H9 (cell line): ENCODE data around the gene NAA30. TPM values are rescaled to one million over a fixed set of nuclear protein-coding genes. Genes with fewer than 3 reads are reported as not detected.

Experiments
- DNase-seq: peaks from one replicate; pipeline ENCODE4 v3.0.0-alpha.2; 2017
- H2AFZ ChIP-seq: one replicate; pipeline ENCODE4 v1.6.1; 2013; ENCODE audit warnings: mild to moderate bottlenecking, low read length, control low read depth, moderate library complexity
- H2AK5ac ChIP-seq: 2 replicates; pipeline ENCODE4 v1.6.1; 2013; ENCODE audit warnings: low read length, control low read depth, mixed read lengths; ENCODE audit not compliant: insufficient read length
- H2BK120ac ChIP-seq: one replicate; pipeline ENCODE4 v1.6.1; 2013; ENCODE audit warnings: low read depth, mild to moderate bottlenecking, low read length, control low read depth, inconsistent platforms; ENCODE audit not compliant: poor library complexity, severe bottlenecking
- H2BK12ac ChIP-seq: 2 replicates; pipeline ENCODE4 v1.6.1; 2013; ENCODE audit warnings: low read length, control low read depth, mixed read lengths, low read depth; ENCODE audit not compliant: insufficient read length
- H2BK15ac ChIP-seq: 2 replicates; pipeline ENCODE4 v1.6.1; 2013; ENCODE audit warnings: low read depth, low read length, control low read depth
- H2BK20ac ChIP-seq: one replicate; pipeline ENCODE4 v1.6.1; 2013; ENCODE audit warnings: low read depth, mild to moderate bottlenecking, low read length, control low read depth, inconsistent platforms; ENCODE audit not compliant: poor library complexity, severe bottlenecking
- H2BK5ac ChIP-seq: 2 replicates; pipeline ENCODE4 v1.6.1; 2013; ENCODE audit warnings: low read length, control low read depth, mixed read lengths; ENCODE audit not compliant: insufficient read length
- H3K14ac ChIP-seq: 2 replicates; pipeline ENCODE4 v1.6.1; 2013; ENCODE audit warnings: low read length, control low read depth; ENCODE audit not compliant: insufficient read depth
- H3K18ac ChIP-seq: 2 replicates; pipeline ENCODE4 v1.6.1; 2013; ENCODE audit warnings: low read depth, mild to moderate bottlenecking, mixed read lengths, low read length, control low read depth; ENCODE audit not compliant: insufficient read length
- H3K23ac ChIP-seq: 2 replicates; pipeline ENCODE4 v1.6.1; 2013; ENCODE audit warnings: low read length, control low read depth, mixed read lengths, low read depth; ENCODE audit not compliant: insufficient read length
- H3K23me2 ChIP-seq: 2 replicates; pipeline ENCODE4 v1.6.1; 2013; ENCODE audit warnings: low read depth, mild to moderate bottlenecking, mixed read lengths, low read length, control low read depth; ENCODE audit not compliant: insufficient read length, poor library complexity, severe bottlenecking
- H3K27ac ChIP-seq: 2 replicates; pipeline ENCODE4 v1.5.1; 2013; ENCODE audit warnings: low read length, control low read depth, mixed read lengths, low read depth; ENCODE audit not compliant: insufficient read length
- H3K27me3 ChIP-seq: 2 replicates; pipeline ENCODE4 v1.6.1; 2013; ENCODE audit warnings: low read length, control low read depth, inconsistent platforms; ENCODE audit not compliant: insufficient read depth
- H3K4ac ChIP-seq: 2 replicates; pipeline ENCODE4 v1.6.1; 2013; ENCODE audit warnings: low read depth, mild to moderate bottlenecking, control low read depth, inconsistent platforms, low read length, moderate library complexity
- H3K4me1 ChIP-seq: 2 replicates; pipeline ENCODE4 v1.6.1; 2013; ENCODE audit warnings: low read length, control low read depth, inconsistent platforms; ENCODE audit not compliant: insufficient read depth
- H3K4me2 ChIP-seq: 2 replicates; pipeline ENCODE4 v1.6.1; 2013; ENCODE audit warnings: low read length, control low read depth, mixed read lengths; ENCODE audit not compliant: insufficient read length, insufficient read depth
- H3K56ac ChIP-seq: 2 replicates; pipeline ENCODE4 v1.6.1; 2013; ENCODE audit warnings: low read depth, mild to moderate bottlenecking, mixed read lengths, low read length, control low read depth; ENCODE audit not compliant: insufficient read length
- H3K79me1 ChIP-seq: 2 replicates; pipeline ENCODE4 v1.6.1; 2013; ENCODE audit warnings: low read depth, mild to moderate bottlenecking, moderate library complexity, low read length, control low read depth, inconsistent platforms; ENCODE audit not compliant: insufficient read depth, poor library complexity, severe bottlenecking
- H3K79me2 ChIP-seq: 2 replicates; pipeline ENCODE4 v1.6.1; 2013; ENCODE audit warnings: low read length, control low read depth, inconsistent platforms; ENCODE audit not compliant: insufficient read depth
- H3K9ac ChIP-seq: 2 replicates; pipeline ENCODE4 v1.6.1; 2013; ENCODE audit warnings: low read length, control low read depth, mixed read lengths; ENCODE audit not compliant: insufficient read length; ENCODE audit errors: extremely low read depth
- H3K9me3 ChIP-seq: one replicate; pipeline ENCODE4 v1.6.1; 2013; ENCODE audit warnings: low read depth, low read length, inconsistent platforms; ENCODE audit not compliant: control insufficient read depth
- H3T11ph ChIP-seq: one replicate; pipeline ENCODE4 v1.6.1; 2013; ENCODE audit warnings: mild to moderate bottlenecking, low read length, control low read depth, inconsistent platforms
- H4K20me1 ChIP-seq: one replicate; pipeline ENCODE4 v1.6.1; 2013; ENCODE audit not compliant: control insufficient read depth, insufficient read length, insufficient read depth
- H4K5ac ChIP-seq: 2 replicates; pipeline ENCODE4 v1.6.1; 2013; ENCODE audit warnings: low read depth, mild to moderate bottlenecking, mixed read lengths, low read length, control low read depth; ENCODE audit not compliant: insufficient read length
- H4K8ac ChIP-seq: replicated peaks from 2 replicates; pipeline ENCODE4 v1.6.1; 2013; ENCODE audit warnings: low read length, control low read depth, mixed read lengths, low read depth; ENCODE audit not compliant: insufficient read length
- H4K91ac ChIP-seq: 2 replicates; pipeline ENCODE4 v1.6.1; 2013; ENCODE audit warnings: low read depth, mild to moderate bottlenecking, moderate library complexity, mixed read lengths, low read length, control low read depth; ENCODE audit not compliant: insufficient read length
- H3K27ac Mint-ChIP-seq, 3 experiments: 2 replicates in 2 of 3; 3 replicates in 1 of 3; pipeline ENCODE4 v1.8.0; 2020 to 2021; ENCODE audit warnings: mixed read lengths in 3 of 3, mild to moderate bottlenecking in 1 of 3, moderate library complexity in 1 of 3
- H3K27me3 Mint-ChIP-seq: 2 replicates; pipeline ENCODE4 v1.8.0; 2021; ENCODE audit warnings: low read depth, mild to moderate bottlenecking, moderate library complexity, mixed read lengths
- H3K36me3 Mint-ChIP-seq, 3 experiments: 2 replicates in 2 of 3; 3 replicates in 1 of 3; pipeline ENCODE4 v1.8.0; 2020 to 2021; ENCODE audit warnings: low read depth in 3 of 3, mixed read lengths in 3 of 3; ENCODE audit not compliant: insufficient read depth in 1 of 3
- H3K4me1 Mint-ChIP-seq, 2 experiments: 2 replicates each; pipeline ENCODE4 v1.8.0; 2020; ENCODE audit warnings: mixed read lengths in 2 of 2
- H3K4me3 Mint-ChIP-seq, 2 experiments: 2 replicates in 1 of 2; 3 replicates in 1 of 2; pipeline ENCODE4 v1.8.0; 2020 to 2021; ENCODE audit warnings: mild to moderate bottlenecking in 2 of 2, mixed read lengths in 2 of 2, moderate library complexity in 1 of 2
- H3K9me3 Mint-ChIP-seq, 2 experiments: 2 replicates in 1 of 2; 3 replicates in 1 of 2; pipeline ENCODE4 v1.8.0; 2020; ENCODE audit warnings: mild to moderate bottlenecking in 2 of 2, mixed read lengths in 2 of 2, moderate library complexity in 1 of 2
- CTCF ChIP-seq: fragments of 200-600 bp; sonication (generic); conservative IDR thresholded peaks from 3 replicates; pipeline ENCODE4 v1.8.0; 2021; ENCODE audit warnings: antibody characterized with exemption, mild to moderate bottlenecking
- total RNA-seq: library from RNA; stranded (reverse); gene quantifications from 2 replicates; pipeline ENCODE4 v1.2.1, GENCODE V29; 2021

Gene NAA30
- total RNA-seq, 1 experiment from 2014 or later: 20.9 TPM

GRCh38 chr14:57392830-57393229 is 2.4 kb downstream of the NAA30 start:
- H3K9me3 ChIP-seq: no peaks in the 10 kb centered on the region
- no peak overlapping the region for H3K4ac ChIP-seq
- no peak overlapping the region for H3T11ph ChIP-seq
- H4K20me1 ChIP-seq: no peaks in the 10 kb centered on the region
- peaks cover 31 to 34% of the 10 kb centered on the region in 2 experiments for H3K4me1 Mint-ChIP-seq
- H3K9me3 Mint-ChIP-seq: no peaks in the 10 kb centered on the region
- H3K27ac Mint-ChIP-seq: no peak overlapping the region
- H2BK15ac ChIP-seq: no peak overlapping the region
- H2BK20ac ChIP-seq: no peak overlapping the region
- H3K79me1 ChIP-seq: peaks cover 3% of the 10 kb centered on the region
- H3K27me3 Mint-ChIP-seq: no peaks in the 10 kb centered on the region; the same call in 1 of the 2 replicates
- H3K23ac ChIP-seq: no peak overlapping the region
- no peak overlapping the region for H3K9ac ChIP-seq
- no peak for DNase-seq
- peaks cover 10% of the 10 kb centered on the region; the same call in 1 of the 2 replicates for H3K79me2 ChIP-seq
- H3K4me2 ChIP-seq: no peak overlapping the region
- peak overlapping the region; percentile 76 to 86 for H3K4me3 Mint-ChIP-seq
- no peak overlapping the region for H4K8ac ChIP-seq
- H4K91ac ChIP-seq: no peak overlapping the region
- no peak overlapping the region for H2AFZ ChIP-seq
- H3K4me1 ChIP-seq: no peaks in the 10 kb centered on the region
- H2BK5ac ChIP-seq: no peak overlapping the region
- no peak for TF ChIP-seq CTCF
- peaks cover 6% of the 10 kb centered on the region for H3K23me2 ChIP-seq
- no peak overlapping the region for H3K27ac ChIP-seq
- H3K18ac ChIP-seq: no peak overlapping the region
- no peak overlapping the region for H2BK12ac ChIP-seq
- H2AK5ac ChIP-seq: no peak overlapping the region
- H3K56ac ChIP-seq: no peak overlapping the region
- H2BK120ac ChIP-seq: no peak overlapping the region
- H3K14ac ChIP-seq: no peak overlapping the region
- no peak overlapping the region for H4K5ac ChIP-seq
- no peaks in the 10 kb centered on the region for H3K27me3 ChIP-seq
- H3K36me3 Mint-ChIP-seq: peaks cover 0 to 27% (median 19%) of the 10 kb centered on the region in 3 experiments; a peak in 6 of 7 replicates
